ENCODE measurements around the gene PRPSAP2.

- no peak for TF ChIP-seq POLR2A (IDR thresholded peaks at IDR 0.05)
- no peak for TF ChIP-seq CTCF (IDR thresholded peaks at IDR 0.05 in 8 of 11, conservative IDR thresholded peaks at IDR 0.05 in 3 of 11)
Observed at GRCh38 chr17:18963126-18964017, 105.4 kb downstream of the PRPSAP2 start.

Data from spleen (tissue), 7 donors.